Endothelial cell of umbilical vein (primary cell): ENCODE measurements around the gene FANCD2. TPM values are rescaled to one million over a fixed set of nuclear protein-coding genes. Genes with fewer than 3 reads are reported as not detected.

Experiments used
- BruUV-seq: library from RNA; stranded (reverse); fragments of 400-500 nt; replicated peaks from 2 replicates; lab custom pipeline; 2021; lab: Mats Ljungman, UMichigan
- CTCF ChIA-PET: fragments of 300-600, 350-600 bp; sonication (Branson Sonifier 250); formaldehyde crosslinking; loops from one replicate; lab custom pipeline; 2021; ENCODE audit warnings: antibody characterized with exemption, inconsistent platforms; lab: Charles Lee
- POLR2A ChIA-PET: fragments of 300-600, 350-600 bp; sonication (Branson Sonifier 250); formaldehyde crosslinking; loops from one replicate; lab custom pipeline; 2021; ENCODE audit warnings: antibody characterized with exemption, inconsistent platforms; lab: Charles Lee
- DNase-seq: peaks from one replicate; pipeline ENCODE4 v3.0.0-alpha.2; 2011; ENCODE audit warnings: low read depth, low spot score
- FAIRE-seq: peaks from 2 replicates; lab custom pipeline; 2011; peaks lifted over from hg19 to GRCh38; lab: Jason Lieb, UNC
- H2AFZ ChIP-seq: 2 replicates; pipeline ENCODE4 v1.6.0; 2012; ENCODE audit warnings: low read depth, low read length, control low read depth, inconsistent platforms
- H3K27ac ChIP-seq: 2 replicates; pipeline ENCODE4 v1.5.1; 2011; ENCODE audit warnings: low read depth, mild to moderate bottlenecking, control low read depth, low read length, moderate library complexity; ENCODE audit not compliant: insufficient read depth
- H3K27me3 ChIP-seq, 2 experiments: 2 replicates each; pipeline versions ENCODE4 v1.6.0 to v1.6.1; 2011; ENCODE audit warnings: low read length in 2 of 2, mixed read lengths in 1 of 2; ENCODE audit not compliant: control insufficient read depth in 2 of 2, insufficient read depth in 2 of 2
- H3K36me3 ChIP-seq, 2 experiments: 2 replicates in 1 of 2; 3 replicates in 1 of 2; pipeline ENCODE4 v1.5.1; 2011; ENCODE audit warnings: low read length in 2 of 2, mild to moderate bottlenecking in 1 of 2, moderate library complexity in 1 of 2; ENCODE audit not compliant: control insufficient read depth in 2 of 2, insufficient read depth in 2 of 2; ENCODE audit errors: extremely low read depth in 1 of 2
- H3K4me1 ChIP-seq: 3 replicates; pipeline ENCODE4 v1.5.1; 2011; ENCODE audit warnings: mild to moderate bottlenecking, low read length; ENCODE audit not compliant: control insufficient read depth, insufficient read depth; ENCODE audit errors: extremely low read depth
- H3K4me2 ChIP-seq: 2 replicates; pipeline ENCODE4 v1.6.1; 2011; ENCODE audit warnings: low read length, control low read depth, mixed read lengths; ENCODE audit not compliant: insufficient read depth
- H3K4me3 ChIP-seq, 3 experiments: fragments of 200-600 bp in 1 of 3; sonication (generic), shearing (Covaris generic) in 1 of 3; replicated peaks in 1 of 3; 2 replicates each; pipeline ENCODE4 v1.5.1; 2011 to 2016; ENCODE audit warnings: control low read depth in 3 of 3, low read length in 3 of 3, mild to moderate bottlenecking in 2 of 3, inconsistent platforms in 1 of 3, low read depth in 1 of 3, moderate library complexity in 1 of 3; ENCODE audit not compliant: insufficient read depth in 1 of 3
- H3K79me2 ChIP-seq: 2 replicates; pipeline ENCODE4 v1.6.0; 2012; ENCODE audit warnings: low read length, inconsistent platforms; ENCODE audit not compliant: control insufficient read depth, insufficient read depth
- H3K9ac ChIP-seq: replicated peaks from 2 replicates; pipeline ENCODE3; 2011; ENCODE audit warnings: low read length, control low read depth; ENCODE audit not compliant: insufficient read depth; ENCODE audit errors: extremely low read depth
- H3K9me1 ChIP-seq: replicated peaks from 3 replicates; pipeline ENCODE4 v1.6.0; 2011; ENCODE audit warnings: mild to moderate bottlenecking, low read length; ENCODE audit not compliant: control insufficient read depth, insufficient read depth; ENCODE audit errors: extremely low read depth
- H3K9me3 ChIP-seq: replicated peaks from 2 replicates; pipeline ENCODE4 v1.5.1; 2012; ENCODE audit warnings: low read length, inconsistent platforms; ENCODE audit not compliant: control insufficient read depth, insufficient read depth
- H4K20me1 ChIP-seq: replicated peaks from 2 replicates; pipeline ENCODE3; 2011; ENCODE audit warnings: mild to moderate bottlenecking, low read length; ENCODE audit not compliant: control insufficient read depth, insufficient read depth; ENCODE audit errors: extremely low read depth
- CTCF ChIP-seq, 2 donors: IDR thresholded peaks; 1 replicate in 1 of 2; 2 replicates in 1 of 2; pipeline ENCODE4 v1.5.1; 2011; ENCODE audit warnings: low read length in 2 of 2, mild to moderate bottlenecking in 2 of 2, moderate library complexity in 2 of 2, control low read depth in 1 of 2, inconsistent platforms in 1 of 2, low read depth in 1 of 2; ENCODE audit not compliant: insufficient read depth in 1 of 2; ENCODE audit errors: extremely low read depth in 1 of 2
- EZH2 ChIP-seq: IDR thresholded peaks from 2 replicates; pipeline ENCODE4 v1.6.1; 2012; ENCODE audit warnings: borderline replicate concordance, low read depth, mild to moderate bottlenecking, moderate library complexity, low read length, inconsistent platforms; ENCODE audit not compliant: severe bottlenecking
- FOS ChIP-seq: IDR thresholded peaks from 2 replicates; pipeline ENCODE4 v1.6.1; 2011; ENCODE audit warnings: mild to moderate bottlenecking, low read length, moderate library complexity, borderline replicate concordance; ENCODE audit not compliant: insufficient read depth
- GATA2 ChIP-seq: IDR thresholded peaks from 2 replicates; pipeline ENCODE4 v1.7.0; 2011; ENCODE audit warnings: low read depth, mild to moderate bottlenecking, moderate library complexity, mixed read lengths, low read length; ENCODE audit not compliant: insufficient read length, insufficient read depth
- JUN ChIP-seq: IDR thresholded peaks from 2 replicates; pipeline ENCODE4 v1.6.1; 2011; ENCODE audit warnings: borderline replicate concordance, low read depth; ENCODE audit not compliant: insufficient read length, insufficient read depth
- MAX ChIP-seq: IDR thresholded peaks from 2 replicates; pipeline ENCODE4 v1.6.1; 2011; ENCODE audit not compliant: insufficient read depth, insufficient read length
- MYC ChIP-seq: IDR thresholded peaks from one replicate; pipeline ENCODE4 v1.6.1; 2011; ENCODE audit warnings: mild to moderate bottlenecking, low read depth, low read length
- POLR2A ChIP-seq: IDR thresholded peaks from 2 replicates; pipeline ENCODE4 v1.6.1; 2012; ENCODE audit warnings: low read depth, mild to moderate bottlenecking, control low read depth, low read length
- POLR2AphosphoS5 ChIP-seq: IDR thresholded peaks from 2 replicates; pipeline ENCODE4 v1.6.1; 2012; ENCODE audit warnings: low read depth, mild to moderate bottlenecking, control low read depth, low read length, moderate library complexity; ENCODE audit not compliant: insufficient read depth
- dilution Hi-C: fragments of 300-500 bp; cut with MboI; formaldehyde crosslinking; loops from one replicate; pipeline ENCODE4 v1.15.0; 2019; ENCODE audit warnings: low sequenced_read_pairs; ENCODE audit not compliant: extremely low pct_ligation_motif_present
- intact Hi-C: fragments of 100-400 bp; cut with micrococcal nuclease; formaldehyde crosslinking; loops from one replicate; pipeline ENCODE4 v1.10.0; 2022
- polyA plus RNA-seq, 4 experiments: library from polyadenylated mRNA; depleted of rRNA in 3 of 4; stranded (reverse) in 3 of 4; unstranded in 1 of 4; fragments of >200 nt; gene quantifications; 2 replicates each; pipeline versions ENCODE4 v1.2.1 to v1.2.3, GENCODE V29; 2011 to 2012; ENCODE audit warnings: missing spikeins in 1 of 4
- total RNA-seq: library from RNA; stranded (reverse); gene quantifications from 2 replicates; pipeline ENCODE4 v1.2.3, GENCODE V29; 2021

The FANCD2 gene
- total and polyA plus RNA-seq, 2 donors (not counting 3 experiments of a cell fraction or from before 2014, with no cell fraction given), result 8.2 to 26.8 TPM

GRCh38 chr3:9986230-9986725, 40.0 kb upstream of the FANCD2 start:
- intact Hi-C loops (loop anchor here (2.0 to 10.0 kb wide), 3 partner anchors 39 to 335 kb away; partner anchors contain the start of genes BRK1 and SEC13), dilution Hi-C loops (no loop called here)
- ChIA-PET CTCF (interaction anchor here (0.6 to 1.2 kb wide), 4 partner anchors 9 to 207 kb away, joined by 3 to 7 read pairs (median 4); no protein-coding TSS in a partner anchor), POLR2A (interaction anchor here (0.7 to 2.1 kb wide), 3 partner anchors 9 to 40 kb away, joined by 4 to 7 read pairs (median 5); partner anchors contain the start of gene FANCD2)
- Histone ChIP-seq H3K9me3 (no peaks in the 10 kb centered on the region), H3K4me2 (peak overlapping the region; percentile 27), H3K9ac (peak overlapping the region; percentile 76), H3K79me2 (peaks cover 40% of the 10 kb centered on the region), H3K27me3 (no peaks in the 10 kb centered on the region), H4K20me1 (no peaks in the 10 kb centered on the region), H3K4me3 (peak overlapping the region; percentile 45 to 71 (median 65)), H3K27ac (peak overlapping the region; percentile 54), H3K36me3 (no peaks in the 10 kb centered on the region), H3K4me1 (peaks cover 17% of the 10 kb centered on the region), H2AFZ (peak overlapping the region; percentile 31), H3K9me1 (no peaks in the 10 kb centered on the region)
- no peak for FAIRE-seq
- BruUV-seq, result TSS peak; percentile 55
- no peak for TF ChIP-seq CTCF (IDR thresholded peaks at IDR 0.05; ENCODE audit: extremely low read depth in 1 of 2, insufficient read depth in 1 of 2, low read depth in 1 of 2, low read length in 2 of 2)
- no peak for TF ChIP-seq GATA2
- no peak for TF ChIP-seq MAX
- no peak for TF ChIP-seq EZH2
- TF ChIP-seq POLR2A, result no peak
- no peak for TF ChIP-seq JUN
- no peak for TF ChIP-seq POLR2AphosphoS5
- no peak for TF ChIP-seq MYC
- no peak for TF ChIP-seq FOS
- no peak for DNase-seq
